ENCODE data around the gene HPGD.
"Not testable (repeated sequence)": the region's sequence is repeated elsewhere in the genome, so short reads cannot be mapped to it uniquely, and the experiment has no call there.

HPGD gene

GRCh38 chr4:174494146-174494545 lies 28.1 kb downstream of the HPGD start:
- Histone ChIP-seq H3K36me3 (ENCODE audit: insufficient read depth, low read length) (no peaks in the 10 kb centered on the region), H2AFZ (ENCODE audit: low read length) (no peak overlapping the region), H3K79me2 (ENCODE audit: insufficient read depth, low read length) (no peaks in the 10 kb centered on the region), H3K27ac (ENCODE audit: low read depth, low read length, poor library complexity, severe bottlenecking) (no peak overlapping the region), H3K4me1 (ENCODE audit: insufficient read depth, low read length, severe bottlenecking) (no peaks in the 10 kb centered on the region), H3K4me3 (ENCODE audit: low read depth, low read length, poor library complexity, severe bottlenecking) (no peak overlapping the region), H3F3A (ENCODE audit: insufficient read depth, low read length) (no peaks in the 10 kb centered on the region), H3K9ac (ENCODE audit: low read length) (no peak overlapping the region), H3K27me3 (ENCODE audit: insufficient read depth, low read length) (no peaks in the 10 kb centered on the region), H3K9me2 (ENCODE audit: low read depth, low read length) (no peaks in the 10 kb centered on the region), H3K4me2 (ENCODE audit: low read length) (no peak overlapping the region), H4K20me1 (ENCODE audit: insufficient read depth, low read length) (no peaks in the 10 kb centered on the region), H3K9me3 (ENCODE audit: low read length) (no peaks in the 10 kb centered on the region)
- TF ChIP-seq EZH2 (IDR thresholded peaks at IDR 0.05; ENCODE audit: borderline replicate concordance, low read length), result no peak
- TF ChIP-seq CTCF (IDR thresholded peaks at IDR 0.05; ENCODE audit: low read length), result no peak

- no peak for TF ChIP-seq CTCF (IDR thresholded peaks at IDR 0.05; ENCODE audit: low read length)
- TF ChIP-seq EZH2 (IDR thresholded peaks at IDR 0.05; ENCODE audit: borderline replicate concordance, low read length), result no peak
- no peak overlapping the region for H3K27ac ChIP-seq (ENCODE audit: low read depth, low read length, poor library complexity, severe bottlenecking)
- no peaks in the 10 kb centered on the region for H3K9me3 ChIP-seq (ENCODE audit: low read length)
- H3K79me2 ChIP-seq (ENCODE audit: insufficient read depth, low read length), result no peaks in the 10 kb centered on the region
- no peaks in the 10 kb centered on the region for H3K9me2 ChIP-seq (ENCODE audit: low read depth, low read length)
- no peaks in the 10 kb centered on the region for H3F3A ChIP-seq (ENCODE audit: insufficient read depth, low read length)
- no peaks in the 10 kb centered on the region for H3K36me3 ChIP-seq (ENCODE audit: insufficient read depth, low read length)
- H4K20me1 ChIP-seq (ENCODE audit: insufficient read depth, low read length), result no peaks in the 10 kb centered on the region
- no peak overlapping the region for H2AFZ ChIP-seq (ENCODE audit: low read length)
- H3K4me3 ChIP-seq (ENCODE audit: low read depth, low read length, poor library complexity, severe bottlenecking), result no peak overlapping the region
- H3K4me2 ChIP-seq (ENCODE audit: low read length), result no peak overlapping the region
- H3K9ac ChIP-seq (ENCODE audit: low read length), result no peak overlapping the region
- no peaks in the 10 kb centered on the region for H3K27me3 ChIP-seq (ENCODE audit: insufficient read depth, low read length)
- no peaks in the 10 kb centered on the region for H3K4me1 ChIP-seq (ENCODE audit: insufficient read depth, low read length, severe bottlenecking)
Measured at GRCh38 chr4:174490451-174490961, 31.8 kb downstream of the HPGD start.

GRCh38 chr4:174488368-174488767 lies 33.9 kb downstream of the HPGD start:
- H3F3A ChIP-seq (ENCODE audit: insufficient read depth, low read length); H3K36me3 ChIP-seq (ENCODE audit: insufficient read depth, low read length); H3K9ac ChIP-seq (ENCODE audit: low read length); H3K4me2 ChIP-seq (ENCODE audit: low read length); H3K27ac ChIP-seq (ENCODE audit: low read depth, low read length, poor library complexity, severe bottlenecking); H4K20me1 ChIP-seq (ENCODE audit: insufficient read depth, low read length); H3K9me2 ChIP-seq (ENCODE audit: low read depth, low read length); H3K79me2 ChIP-seq (ENCODE audit: insufficient read depth, low read length); H3K4me3 ChIP-seq (ENCODE audit: low read depth, low read length, poor library complexity, severe bottlenecking); H2AFZ ChIP-seq (ENCODE audit: low read length); H3K4me1 ChIP-seq (ENCODE audit: insufficient read depth, low read length, severe bottlenecking); H3K27me3 ChIP-seq (ENCODE audit: insufficient read depth, low read length); H3K9me3 ChIP-seq (ENCODE audit: low read length): not testable (repeated sequence)

GRCh38 chr4:174485025-174485424 lies 37.3 kb downstream of the HPGD start:
- no peak overlapping the region for H3K27ac ChIP-seq (ENCODE audit: low read depth, low read length, poor library complexity, severe bottlenecking)
- no peaks in the 10 kb centered on the region for H3F3A ChIP-seq (ENCODE audit: insufficient read depth, low read length)
- H3K4me3 ChIP-seq (ENCODE audit: low read depth, low read length, poor library complexity, severe bottlenecking), result no peak overlapping the region
- H3K9ac ChIP-seq (ENCODE audit: low read length), result no peak overlapping the region
- TF ChIP-seq CTCF (IDR thresholded peaks at IDR 0.05; ENCODE audit: low read length) (no peak), EZH2 (IDR thresholded peaks at IDR 0.05; ENCODE audit: borderline replicate concordance, low read length) (no peak)
- no peaks in the 10 kb centered on the region for H3K9me3 ChIP-seq (ENCODE audit: low read length)
- H3K4me2 ChIP-seq (ENCODE audit: low read length), result no peak overlapping the region
- H3K9me2 ChIP-seq (ENCODE audit: low read depth, low read length), result no peaks in the 10 kb centered on the region
- H3K79me2 ChIP-seq (ENCODE audit: insufficient read depth, low read length), result no peaks in the 10 kb centered on the region
- no peaks in the 10 kb centered on the region for H3K27me3 ChIP-seq (ENCODE audit: insufficient read depth, low read length)
- H3K4me1 ChIP-seq (ENCODE audit: insufficient read depth, low read length, severe bottlenecking), result no peaks in the 10 kb centered on the region
- H3K36me3 ChIP-seq (ENCODE audit: insufficient read depth, low read length), result no peaks in the 10 kb centered on the region
- H4K20me1 ChIP-seq (ENCODE audit: insufficient read depth, low read length), result no peaks in the 10 kb centered on the region
- no peak overlapping the region for H2AFZ ChIP-seq (ENCODE audit: low read length)
